Right lung (tissue), 10 donors: Measurements from ENCODE around the gene DNAH11. TPM values are rescaled to one million over a fixed set of nuclear protein-coding genes. Genes with fewer than 3 reads are reported as not detected.
"Not testable (repeated sequence)": the region's sequence is repeated elsewhere in the genome, so short reads cannot be mapped to it uniquely, and the experiment has no call there.

Experiments
- DNase-seq, 2 donors: peaks; one replicate each; pipeline ENCODE4 v3.0.0-alpha.2; 2013
- long read RNA-seq, 8 donors: transcript quantifications; one replicate each; lab custom pipeline, GENCODE V29; 2026
- polyA plus RNA-seq, 5 donors: library from polyadenylated mRNA; unstranded; fragments of 120-200 nt; gene quantifications; one replicate each; pipeline versions ENCODE4 v1.2.1 to v1.2.3, GENCODE V29; 2013; ENCODE audit warnings: inconsistent platforms in 1 of 5, low replicate concordance in 1 of 5; ENCODE audit not compliant: insufficient read length in 5 of 5, insufficient read depth in 1 of 5

Gene DNAH11, protein sequence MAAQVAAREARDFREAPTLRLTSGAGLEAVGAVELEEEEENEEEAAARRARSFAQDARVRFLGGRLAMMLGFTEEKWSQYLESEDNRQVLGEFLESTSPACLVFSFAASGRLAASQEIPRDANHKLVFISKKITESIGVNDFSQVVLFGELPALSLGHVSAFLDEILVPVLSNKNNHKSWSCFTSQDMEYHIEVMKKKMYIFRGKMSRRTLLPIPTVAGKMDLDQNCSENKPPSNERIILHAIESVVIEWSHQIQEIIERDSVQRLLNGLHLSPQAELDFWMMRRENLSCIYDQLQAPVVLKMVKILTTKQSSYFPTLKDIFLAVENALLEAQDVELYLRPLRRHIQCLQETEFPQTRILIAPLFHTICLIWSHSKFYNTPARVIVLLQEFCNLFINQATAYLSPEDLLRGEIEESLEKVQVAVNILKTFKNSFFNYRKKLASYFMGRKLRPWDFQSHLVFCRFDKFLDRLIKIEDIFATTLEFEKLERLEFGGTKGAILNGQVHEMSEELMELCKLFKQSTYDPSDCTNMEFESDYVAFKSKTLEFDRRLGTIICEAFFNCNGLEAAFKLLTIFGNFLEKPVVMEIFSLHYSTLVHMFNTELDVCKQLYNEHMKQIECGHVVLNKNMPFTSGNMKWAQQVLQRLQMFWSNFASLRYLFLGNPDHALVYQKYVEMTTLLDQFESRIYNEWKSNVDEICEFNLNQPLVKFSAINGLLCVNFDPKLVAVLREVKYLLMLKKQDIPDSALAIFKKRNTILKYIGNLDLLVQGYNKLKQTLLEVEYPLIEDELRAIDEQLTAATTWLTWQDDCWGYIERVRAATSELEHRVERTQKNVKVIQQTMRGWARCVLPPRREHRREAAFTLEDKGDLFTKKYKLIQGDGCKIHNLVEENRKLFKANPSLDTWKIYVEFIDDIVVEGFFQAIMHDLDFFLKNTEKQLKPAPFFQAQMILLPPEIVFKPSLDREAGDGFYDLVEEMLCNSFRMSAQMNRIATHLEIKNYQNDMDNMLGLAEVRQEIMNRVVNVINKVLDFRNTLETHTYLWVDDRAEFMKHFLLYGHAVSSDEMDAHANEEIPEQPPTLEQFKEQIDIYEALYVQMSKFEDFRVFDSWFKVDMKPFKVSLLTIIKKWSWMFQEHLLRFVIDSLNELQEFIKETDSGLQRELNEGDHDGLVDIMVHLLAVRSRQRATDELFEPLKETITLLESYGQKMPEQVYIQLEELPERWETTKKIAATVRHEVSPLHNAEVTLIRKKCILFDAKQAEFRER (N-terminal part only)
- 1 to 10 TPM; 2.4 to 6.5 (median 3.6) TPM for polyA plus RNA-seq
- long read RNA-seq, donor 1: 0 reads
- long read RNA-seq, donor 2: 0 reads
- long read RNA-seq, donor 3, partial matches to known transcripts: 12 of 12 reads
- long read RNA-seq, donor 3, other reads (novel, unspliced or antisense): 0 of 12 reads
- long read RNA-seq, donor 4, partial matches to known transcripts: 21 of 21 reads
- long read RNA-seq, donor 4, other reads (novel, unspliced or antisense): 0 of 21 reads
- long read RNA-seq, donor 5: 0 reads
- long read RNA-seq, donor 6, partial matches to known transcripts: 16 of 16 reads
- long read RNA-seq, donor 6, other reads (novel, unspliced or antisense): 0 of 16 reads
- long read RNA-seq, donor 7: 0 reads
- long read RNA-seq, donor 8: 0 reads

DNA sequence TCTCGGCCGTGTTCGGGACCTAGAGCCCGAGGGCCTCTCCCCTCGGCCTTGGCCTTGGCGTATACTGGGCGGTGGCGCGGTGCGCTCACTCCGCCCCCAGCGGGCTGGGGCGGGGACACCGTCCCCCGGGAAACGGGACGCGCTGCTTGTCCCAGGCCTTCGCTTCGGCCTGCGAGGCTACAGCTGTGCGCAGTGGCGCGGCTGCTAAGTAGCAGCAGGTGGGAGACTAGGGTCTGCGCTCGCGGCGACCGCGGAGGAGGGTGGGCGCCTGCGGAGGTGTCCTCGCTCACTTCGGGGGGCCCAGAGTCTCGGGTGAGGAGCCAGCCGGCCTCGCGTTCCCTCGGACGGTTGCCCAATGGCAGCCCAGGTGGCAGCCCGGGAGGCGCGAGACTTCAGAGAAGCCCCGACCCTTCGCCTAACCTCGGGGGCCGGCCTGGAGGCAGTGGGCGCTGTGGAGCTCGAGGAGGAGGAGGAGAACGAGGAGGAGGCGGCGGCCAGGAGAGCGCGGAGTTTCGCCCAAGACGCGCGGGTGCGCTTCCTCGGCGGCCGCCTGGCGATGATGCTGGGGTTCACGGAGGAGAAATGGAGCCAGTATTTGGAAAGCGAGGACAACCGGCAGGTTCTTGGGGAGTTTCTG lies at the start of gene DNAH11:
DNAH11 (plus strand) TSS at position 149 of the 637 bp plus-strand sequence; CDS start at position 356, 207 bp downstream.
- peak in 1 of 2 donors; percentile 33 for DNase-seq

DNA sequence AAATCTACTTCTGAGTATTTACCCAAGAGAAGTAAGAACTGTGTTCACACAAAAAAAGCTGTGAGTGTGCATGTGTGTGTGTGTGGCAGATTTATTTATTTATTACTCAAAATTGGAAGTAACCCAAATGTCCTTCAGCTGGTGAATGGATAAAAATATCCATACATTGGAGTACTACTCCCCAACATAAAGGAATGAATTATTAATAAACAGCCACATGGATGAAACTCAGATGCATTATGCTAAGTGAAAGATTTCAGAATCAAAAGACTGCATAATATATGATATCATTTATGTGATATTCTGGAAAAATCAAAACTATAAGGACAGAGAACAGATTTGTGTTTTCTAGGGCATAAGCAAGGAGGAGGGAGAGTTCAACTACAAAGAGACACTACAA lies 47.1 kb upstream of the DNAH11 start:
- DNase-seq: no peak

DNA sequence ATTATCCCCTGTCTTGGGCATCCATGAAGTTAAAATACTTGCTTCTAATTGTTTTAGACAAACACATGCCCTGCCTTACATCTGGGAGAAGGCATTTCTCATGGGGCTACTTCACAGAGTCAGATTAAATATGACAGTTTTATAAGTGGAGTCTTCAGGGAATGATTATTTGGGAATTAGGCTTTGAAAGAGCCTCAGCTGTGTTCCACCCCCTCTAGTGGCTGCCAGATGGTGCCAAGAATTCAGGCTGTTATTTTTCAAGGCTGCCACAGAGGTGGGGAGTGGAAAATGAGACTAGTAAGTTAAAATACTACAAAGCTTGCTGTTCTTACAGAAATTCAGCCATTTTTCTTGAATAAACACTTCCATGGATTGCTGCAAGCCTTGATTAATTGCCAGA lies 45.8 kb upstream of the DNAH11 start:
- DNase-seq: no peak

DNA sequence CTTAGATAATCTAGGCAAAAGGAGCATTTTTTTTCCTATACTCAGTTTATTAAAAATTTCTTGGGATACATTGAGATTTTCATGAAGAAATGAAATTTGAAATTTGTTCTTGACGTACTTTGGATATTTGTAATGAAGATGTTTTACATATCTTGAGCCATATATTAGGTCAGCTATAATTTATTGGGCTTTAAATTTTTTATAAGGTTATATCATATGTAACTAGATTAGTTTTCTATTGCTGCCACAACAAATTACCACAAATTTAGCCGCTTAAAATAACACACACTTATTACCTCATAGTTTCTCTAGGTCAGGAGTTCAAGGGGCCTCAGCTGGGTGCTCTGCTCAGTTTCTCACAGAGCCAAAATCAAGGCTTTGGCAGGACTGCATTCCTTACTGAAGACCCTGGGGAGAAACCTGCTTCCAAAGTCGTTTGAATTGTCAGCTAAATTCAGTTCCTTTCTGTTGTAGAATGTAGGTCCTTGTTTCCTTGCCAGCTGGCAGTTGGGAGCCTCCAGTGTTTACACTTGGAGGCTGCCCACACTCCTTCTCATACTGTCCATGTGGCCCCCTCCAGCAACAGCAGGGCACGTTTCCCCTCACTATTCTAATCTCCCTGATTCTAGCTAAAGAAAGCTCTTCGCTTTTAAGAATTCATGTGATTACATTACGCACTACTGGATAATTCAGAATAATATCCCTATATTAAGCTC lies 42.6 kb upstream of the DNAH11 start:
- DNase-seq: no peak

DNA sequence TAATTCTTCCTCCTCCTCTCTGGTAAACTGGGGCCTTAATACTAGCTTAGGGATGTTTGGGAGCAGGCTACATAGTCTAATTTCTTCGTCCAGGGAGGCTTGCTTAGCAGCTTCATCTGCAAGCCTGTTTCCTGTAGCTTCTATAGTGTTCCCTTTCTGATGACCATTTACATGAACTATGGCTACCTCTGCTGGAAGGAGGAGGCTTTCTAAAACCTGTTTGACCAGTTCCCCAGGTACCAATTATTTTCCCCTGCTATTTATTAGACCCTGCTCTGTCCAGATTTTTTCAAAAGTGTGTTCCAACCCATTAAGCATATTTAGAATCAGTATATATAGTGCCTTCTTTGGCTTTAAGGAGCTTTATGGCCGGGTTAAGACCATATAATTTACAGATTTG lies 38.8 kb upstream of the DNAH11 start:
- DNase-seq: peak; percentile 7 to 8

DNA sequence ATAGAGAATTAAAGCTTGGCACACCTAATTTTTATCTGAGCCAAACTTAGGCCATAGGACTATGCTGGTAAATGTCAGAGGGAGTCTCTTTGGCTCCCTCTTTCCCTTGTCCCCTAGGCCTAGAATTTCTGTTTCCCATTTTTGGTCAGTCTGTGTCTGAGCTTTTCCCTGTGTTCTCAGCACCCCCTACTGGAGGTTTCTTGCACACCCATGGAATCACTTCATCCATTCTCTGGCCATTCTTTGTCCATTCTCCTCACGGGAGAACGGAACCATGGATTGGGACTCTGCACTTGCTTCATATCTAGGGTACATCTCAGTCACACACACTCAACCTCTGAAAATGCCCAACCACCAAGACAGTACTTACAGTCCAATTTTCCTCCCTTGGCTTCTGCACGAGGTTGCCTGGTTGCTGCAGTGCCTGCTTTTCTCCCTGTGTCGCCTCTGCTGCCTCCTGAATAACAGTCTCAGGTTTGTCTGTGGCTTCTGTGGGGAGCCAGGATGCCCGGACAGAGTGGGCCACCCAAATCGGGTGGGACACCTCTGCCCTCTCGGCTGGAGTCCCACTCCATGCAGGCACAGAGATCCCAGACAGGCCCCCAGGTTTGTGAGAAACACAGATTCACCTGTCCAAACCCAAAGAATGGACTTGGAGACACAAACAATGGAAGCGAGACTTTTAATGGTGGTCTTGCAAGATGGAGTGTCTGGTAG lies 35.1 kb upstream of the DNAH11 start:
- peak in 1 of 2 donors; percentile 12 for DNase-seq

DNA sequence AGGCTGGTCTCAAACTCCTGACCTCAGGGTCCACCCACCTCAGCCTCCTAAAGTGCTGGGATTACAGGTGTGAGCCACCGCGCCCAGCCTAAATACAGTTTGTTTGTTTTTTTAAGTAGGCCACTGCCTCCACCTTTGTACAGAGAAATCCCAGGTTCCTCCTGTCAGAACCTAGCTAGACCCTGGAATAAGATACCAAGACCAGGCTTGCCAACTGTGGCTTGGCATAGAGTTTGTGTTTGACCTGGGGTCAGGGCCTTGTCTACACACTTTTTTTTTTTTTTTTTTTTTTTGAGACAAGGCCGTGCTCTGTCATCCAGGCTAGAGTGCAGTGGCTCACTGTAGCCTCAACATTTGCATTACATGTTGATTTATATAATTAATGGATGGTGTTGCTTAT lies 34.3 kb upstream of the DNAH11 start:
- no peak for DNase-seq

DNA sequence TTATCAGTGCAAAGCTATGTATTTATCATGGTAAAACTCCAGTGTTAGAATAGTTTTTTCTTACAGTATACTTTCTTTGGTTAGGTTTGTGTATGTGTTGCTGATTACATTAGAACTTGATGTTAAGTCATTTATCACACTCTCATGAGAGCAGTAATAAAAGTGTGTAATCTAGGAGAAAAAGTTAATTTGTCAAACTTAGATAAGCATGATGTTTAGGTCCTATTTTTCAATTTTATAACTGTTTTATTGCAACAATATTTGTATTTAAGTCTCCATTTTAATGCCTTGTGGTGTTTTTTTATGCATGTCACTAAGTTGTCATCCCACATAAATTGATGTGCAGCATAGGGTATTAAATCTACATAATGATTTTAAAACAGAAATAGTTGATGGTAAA lies 28.8 kb upstream of the DNAH11 start:
- no peak for DNase-seq

DNA sequence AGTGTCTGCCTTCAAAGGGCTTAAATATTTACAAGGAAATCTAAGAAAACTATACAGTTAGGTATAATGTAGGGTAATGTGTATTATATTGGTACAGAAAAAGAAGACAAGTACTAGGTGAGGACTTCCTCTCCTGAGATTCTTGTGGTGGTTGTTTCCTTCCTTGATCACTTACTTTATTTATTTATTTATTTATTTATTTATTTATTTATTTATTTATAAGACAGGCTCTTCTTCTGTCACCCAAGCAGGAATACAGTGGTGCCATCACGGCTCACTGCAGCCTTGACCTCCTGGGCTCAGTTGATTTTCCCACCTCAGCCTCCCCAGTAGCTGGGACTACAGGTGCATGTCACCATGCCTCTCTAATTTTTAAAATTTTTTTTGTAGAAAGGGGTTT lies 18.2 kb upstream of the DNAH11 start:
- DNase-seq: no peak

DNA sequence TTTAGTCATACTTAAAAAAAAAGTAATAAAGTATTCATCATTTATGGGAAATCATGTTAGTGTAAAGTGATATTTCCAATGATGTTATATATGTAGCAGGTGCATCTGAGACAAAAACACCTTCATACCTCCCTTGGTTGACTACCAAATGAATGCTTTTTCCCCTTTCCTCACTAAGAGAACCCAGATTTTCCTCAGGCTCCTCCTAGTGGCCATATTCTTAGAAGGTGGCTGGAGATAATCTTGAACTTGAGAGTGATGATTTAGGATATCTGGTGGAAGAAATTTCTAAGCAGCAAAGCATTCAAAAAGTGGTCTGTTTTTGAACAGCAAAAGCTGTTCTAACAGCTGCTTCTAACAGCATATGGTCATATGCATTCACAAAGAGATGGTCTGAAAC lies 16.8 kb upstream of the DNAH11 start:
- DNase-seq: no peak

DNA sequence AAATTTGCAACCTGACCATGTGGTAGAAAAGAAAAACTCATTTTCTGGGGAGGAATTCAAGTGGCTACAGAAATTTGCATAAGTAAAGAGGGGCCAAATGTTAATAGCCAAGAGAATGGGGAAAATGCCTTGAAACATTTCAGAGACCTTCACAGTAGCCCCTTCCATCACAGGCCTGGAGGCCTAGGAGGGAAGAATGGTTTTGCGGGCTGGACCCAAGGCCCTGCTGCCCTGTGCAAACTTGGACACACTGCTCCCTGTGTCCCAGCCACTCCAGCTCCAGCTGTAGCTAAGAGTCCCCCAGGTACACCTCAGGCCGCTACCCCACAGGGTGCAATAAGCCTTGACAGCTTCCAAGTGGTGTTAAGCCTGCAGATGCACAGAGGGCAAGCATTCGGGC lies 16.4 kb upstream of the DNAH11 start:
- DNase-seq: no peak

DNA sequence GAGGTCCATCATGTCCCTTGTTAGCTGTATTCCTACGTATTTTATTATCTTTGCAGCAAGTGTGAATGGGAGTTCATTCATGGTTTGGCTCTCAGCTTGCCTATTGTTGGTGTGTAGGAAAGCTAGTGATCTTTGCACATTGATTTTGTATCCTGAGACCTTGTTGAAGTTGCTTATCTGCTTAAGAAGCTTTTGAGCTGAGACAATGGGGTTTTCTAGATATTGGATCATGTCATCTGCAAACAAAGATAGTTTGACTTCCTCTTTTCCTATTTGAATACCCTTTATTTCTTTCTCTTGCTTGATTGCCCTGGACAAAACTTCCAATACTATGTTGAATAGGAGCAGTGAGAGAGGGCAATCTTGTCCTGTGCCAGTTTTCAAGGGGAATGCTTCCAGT lies 10.4 kb upstream of the DNAH11 start:
- not testable (repeated sequence) for DNase-seq

DNA sequence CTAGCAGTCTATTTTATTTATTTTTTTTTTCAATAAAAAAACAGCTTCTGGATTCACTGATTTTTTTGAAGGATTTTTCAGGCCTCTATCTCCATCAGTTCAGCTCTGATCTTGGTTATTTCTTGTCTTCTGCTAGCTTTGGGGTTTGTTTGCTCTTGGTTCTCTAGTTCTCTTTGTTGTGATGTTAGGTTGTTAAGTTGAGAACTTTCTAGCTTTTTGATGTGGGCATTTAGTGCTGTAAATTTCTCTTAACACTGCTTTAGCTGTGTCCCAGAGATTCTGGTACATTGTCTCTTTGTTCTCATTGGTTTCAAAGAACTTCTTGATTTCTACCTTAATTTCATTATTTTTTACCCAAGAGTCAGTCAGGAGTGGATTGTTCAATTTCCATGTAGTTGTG lies 9.2 kb upstream of the DNAH11 start:
- not testable (repeated sequence) for DNase-seq

DNA sequence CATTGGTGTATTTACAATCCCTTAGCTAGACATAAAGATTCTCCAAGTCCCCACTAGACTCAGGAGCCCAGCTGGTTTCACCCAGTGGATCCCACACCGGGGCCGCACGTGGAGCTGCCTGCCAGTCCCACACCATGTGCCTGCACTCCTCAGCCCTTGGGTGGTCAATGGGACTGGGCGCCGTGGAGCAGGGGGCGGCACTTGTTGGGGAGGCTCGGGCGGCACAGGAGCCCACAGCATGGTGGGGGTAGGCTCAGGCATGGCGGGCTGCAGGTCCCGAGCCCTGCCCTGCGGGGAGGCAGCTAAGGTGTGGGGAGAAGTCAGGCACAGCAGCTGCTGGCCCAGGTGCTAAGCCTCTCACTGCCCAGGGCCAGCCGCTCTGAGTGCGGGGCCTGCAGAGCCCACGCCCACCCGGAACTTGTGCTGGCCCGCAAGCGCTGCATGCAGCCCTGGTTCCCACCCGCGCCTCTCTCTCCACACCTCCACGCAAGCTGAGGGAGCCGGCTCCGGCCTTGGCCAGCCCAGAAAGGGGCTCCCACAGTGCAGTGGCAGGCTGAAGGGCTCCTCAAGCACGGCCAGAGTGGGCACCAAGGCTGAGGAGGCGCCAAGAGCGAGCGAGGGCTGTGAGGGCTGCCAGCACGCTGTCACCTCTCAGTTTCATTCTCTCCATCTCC lies 6.3 kb upstream of the DNAH11 start:
- DNase-seq: not testable (repeated sequence)

DNA sequence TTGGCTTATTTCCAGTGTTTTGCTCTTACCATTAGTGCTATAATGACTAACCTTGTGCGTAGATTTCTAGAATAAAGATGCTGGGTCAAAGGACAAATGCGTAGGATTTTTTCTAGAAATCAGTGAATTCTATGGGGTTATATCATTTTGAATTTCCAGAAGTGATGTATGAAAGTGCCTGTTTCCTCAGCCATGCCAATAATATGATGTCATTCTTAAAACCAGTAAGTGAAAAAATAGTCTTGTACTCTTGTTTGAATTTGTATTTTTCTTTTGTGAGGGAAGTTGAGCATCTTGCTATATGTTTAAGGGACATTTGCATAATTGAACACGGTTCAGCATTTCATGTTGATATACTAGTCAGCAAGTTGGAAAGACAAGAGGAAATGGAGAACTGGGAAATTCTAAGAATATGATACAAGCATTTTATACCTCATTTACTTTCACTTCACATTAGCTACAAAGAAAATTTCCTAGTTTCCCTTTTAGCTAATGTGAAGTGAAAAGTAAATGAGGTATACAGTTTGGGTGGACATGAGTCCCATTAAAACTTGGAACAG lies 3.8 kb upstream of the DNAH11 start:
- no peak for DNase-seq

DNA sequence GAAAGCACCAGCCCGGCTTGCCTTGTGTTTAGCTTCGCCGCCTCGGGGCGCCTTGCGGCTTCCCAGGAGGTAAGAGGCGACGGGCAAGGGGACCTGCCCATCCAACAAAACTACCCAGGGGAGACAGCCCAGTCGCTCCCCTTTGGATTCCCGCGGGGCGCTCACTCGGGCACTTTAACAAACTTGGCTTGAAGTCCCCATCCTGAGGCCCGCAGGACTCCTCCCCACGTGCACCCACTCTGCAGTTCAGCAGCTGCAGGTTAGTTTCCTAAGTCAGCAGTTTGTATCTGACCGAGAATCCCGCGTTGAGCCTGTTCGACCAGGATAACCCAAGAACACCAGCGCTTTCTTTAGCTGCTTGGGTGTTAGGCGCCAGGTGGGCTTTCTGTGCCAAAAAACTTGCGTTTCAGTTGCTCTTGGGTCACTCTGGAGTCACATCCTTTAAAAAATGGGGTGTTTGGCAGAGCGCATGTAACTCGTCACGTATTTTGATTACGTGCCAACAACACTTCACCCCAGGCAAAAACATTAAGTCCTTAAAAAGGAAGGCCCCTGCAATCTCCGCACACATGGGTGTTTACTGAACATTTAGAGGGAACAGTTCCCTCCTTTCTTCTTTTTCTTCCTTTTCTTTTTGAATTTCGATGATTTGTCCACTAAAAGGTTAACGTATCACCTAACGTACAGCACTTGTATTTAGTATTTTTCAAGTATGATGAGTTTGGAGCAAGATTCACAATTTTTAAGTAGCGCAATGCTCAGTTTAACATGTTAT lies 876 bp downstream of the DNAH11 start:
- DNase-seq: peak in 1 of 2 donors; percentile 34

DNA sequence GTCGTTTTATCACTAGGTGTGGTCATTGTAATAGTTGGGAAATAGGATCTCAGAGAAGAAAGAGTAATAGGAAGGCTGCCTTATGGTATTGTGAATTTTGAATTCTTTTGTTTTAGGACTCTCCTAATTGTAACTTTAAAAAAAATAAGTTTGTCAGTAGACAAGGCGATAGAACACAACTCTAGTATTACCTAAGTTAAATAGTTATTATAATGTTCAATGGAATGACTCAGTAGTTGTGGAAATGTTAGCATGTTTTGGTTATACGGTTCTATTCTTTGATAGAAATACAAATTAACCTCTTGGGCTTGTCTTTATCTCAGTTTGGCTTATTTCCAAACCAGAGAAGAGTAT lies 1.4 kb downstream of the DNAH11 start:
- no peak for DNase-seq
